B cell (primary cell): ENCODE measurements around the gene MAFF. TPM values are rescaled to one million over a fixed set of nuclear protein-coding genes. Genes with fewer than 3 reads are reported as not detected.
A peak's percentile ranks its signal among the peaks of the same experiment; 100 is the strongest.

Source experiments
- ATAC-seq: fragments of 200-7000 bp; cut with Tn5 transposase; one replicate; pipeline ENCODE4 v1.10.0; 2021; ENCODE audit warnings: low read depth, mild to moderate bottlenecking, moderate number of reproducible peaks, moderate library complexity
- CTCF ChIA-PET: fragments of 350-600 bp; sonication (Branson Sonifier 250); formaldehyde crosslinking; loops from one replicate; lab custom pipeline; 2021; ENCODE audit warnings: antibody characterized with exemption, inconsistent platforms; lab: Charles Lee
- POLR2A ChIA-PET: fragments of 350-600 bp; sonication (Branson Sonifier 250); formaldehyde crosslinking; loops from one replicate; lab custom pipeline; 2021; ENCODE audit warnings: antibody characterized with exemption; lab: Charles Lee
- DNase-seq: peaks from one replicate; pipeline ENCODE4 v3.0.0; 2013
- H2AFZ ChIP-seq: 2 replicates; pipeline ENCODE4 v1.6.1; 2012; ENCODE audit warnings: mild to moderate bottlenecking, low read depth, low read length; ENCODE audit not compliant: insufficient read depth, poor library complexity, severe bottlenecking
- H3K27ac ChIP-seq, 2 donors: 1 replicate in 1 of 2; 2 replicates in 1 of 2; pipeline ENCODE4 v1.5.1; 2012 to 2013; ENCODE audit warnings: low read length in 2 of 2, mild to moderate bottlenecking in 2 of 2, moderate library complexity in 1 of 2
- H3K27me3 ChIP-seq, 4 experiments: fragments of 200-600 bp in 1 of 4; sonication (generic) in 1 of 4; replicated peaks in 1 of 4; 1 replicate in 2 of 4; 2 replicates in 2 of 4; pipeline versions ENCODE4 v1.6.1 to v1.7.0; 2013 to 2016; ENCODE audit warnings: low read length in 3 of 4, mild to moderate bottlenecking in 2 of 4, mixed read lengths in 1 of 4, moderate library complexity in 1 of 4; ENCODE audit not compliant: insufficient read depth in 4 of 4, control insufficient read depth in 3 of 4; ENCODE audit errors: control extremely low read depth in 1 of 4
- H3K36me3 ChIP-seq, 2 experiments: replicated peaks in 1 of 2; 1 replicate in 1 of 2; 2 replicates in 1 of 2; pipeline versions ENCODE4 v1.6.1 to v1.7.1; 2013; ENCODE audit warnings: low read length in 1 of 2; ENCODE audit not compliant: insufficient read depth in 2 of 2, control insufficient read depth in 1 of 2; ENCODE audit errors: control extremely low read depth in 1 of 2, extremely low read depth in 1 of 2
- H3K4me1 ChIP-seq, 2 donors: fragments of 200-600 bp in 1 of 2; sonication (generic) in 1 of 2; 1 replicate in 1 of 2; 2 replicates in 1 of 2; pipeline versions ENCODE4 v1.5.1 to v1.6.1; 2013 to 2017; ENCODE audit warnings: low read length in 2 of 2; ENCODE audit not compliant: control insufficient read depth in 2 of 2, insufficient read depth in 2 of 2
- H3K4me2 ChIP-seq: replicated peaks from 2 replicates; pipeline ENCODE3; 2012; ENCODE audit warnings: mild to moderate bottlenecking, low read depth, low read length; ENCODE audit not compliant: poor library complexity, severe bottlenecking
- H3K4me3 ChIP-seq, 5 experiments: fragments of 200-600 bp in 1 of 5; sonication (generic) in 1 of 5; 1 replicate in 3 of 5; 2 replicates in 2 of 5; pipeline versions ENCODE4 v1.5.1 to v1.7.0; 2011 to 2016; ENCODE audit warnings: low read length in 4 of 5, mild to moderate bottlenecking in 4 of 5, low read depth in 2 of 5, control low read depth in 1 of 5, moderate library complexity in 1 of 5; ENCODE audit not compliant: insufficient read depth in 1 of 5; ENCODE audit errors: control extremely low read depth in 1 of 5, extremely low read depth in 1 of 5
- H3K79me2 ChIP-seq: fragments of 200-600 bp; sonication (generic); one replicate; pipeline ENCODE4 v1.6.0; 2016; ENCODE audit warnings: low read length; ENCODE audit not compliant: control insufficient read depth, insufficient read depth
- H3K9ac ChIP-seq: fragments of 200-600 bp; sonication (generic); 2 replicates; pipeline ENCODE4 v1.6.1; 2017; ENCODE audit warnings: mild to moderate bottlenecking, low read length, moderate library complexity
- H3K9me3 ChIP-seq, 3 donors: one replicate each; pipeline versions ENCODE4 v1.6.1 to v1.7.1; 2013; ENCODE audit warnings: low read length in 2 of 3; ENCODE audit not compliant: control insufficient read depth in 2 of 3, insufficient read depth in 1 of 3; ENCODE audit errors: control extremely low read depth in 1 of 3
- H4K20me1 ChIP-seq: 2 replicates; pipeline ENCODE4 v1.6.0; 2012; ENCODE audit warnings: mild to moderate bottlenecking, low read length; ENCODE audit not compliant: insufficient read depth, control insufficient read depth, poor library complexity, severe bottlenecking
- H3K27ac Mint-ChIP-seq: one replicate; pipeline ENCODE4 v1.8.0; 2021; ENCODE audit warnings: mixed read lengths
- H3K27me3 Mint-ChIP-seq: one replicate; pipeline ENCODE4 v1.8.0; 2021; ENCODE audit warnings: mixed read lengths
- H3K4me1 Mint-ChIP-seq: one replicate; pipeline ENCODE4 v1.8.0; 2021; ENCODE audit warnings: mixed read lengths
- H3K4me3 Mint-ChIP-seq: one replicate; pipeline ENCODE4 v1.8.0; 2021; ENCODE audit warnings: mixed read lengths
- H3K9me3 Mint-ChIP-seq: one replicate; pipeline ENCODE4 v1.8.0; 2022; ENCODE audit warnings: mixed read lengths; ENCODE audit not compliant: insufficient read depth
- CTCF ChIP-seq: fragments of 200-600 bp; IDR thresholded peaks from one replicate; pipeline ENCODE4 v1.8.0; 2022; ENCODE audit warnings: antibody characterized with exemption, mild to moderate bottlenecking
- EZH2 ChIP-seq: IDR thresholded peaks from 2 replicates; pipeline ENCODE4 v1.6.1; 2012; ENCODE audit warnings: borderline replicate concordance, low read depth, mild to moderate bottlenecking, moderate library complexity, low read length; ENCODE audit not compliant: insufficient read depth, poor library complexity, severe bottlenecking
- WGBS: methylation state at CpG from one replicate; pipeline ENCODE4 v1.1.5; 2013; ENCODE audit warnings: missing lambda C conversion rate; ENCODE audit not compliant: insufficient coverage; 5-methylcytosine and 5-hydroxymethylcytosine counted together
- intact Hi-C: fragments of 100-400 bp; cut with micrococcal nuclease; formaldehyde crosslinking; loops from one replicate; pipeline ENCODE4 v1.10.0; 2022
- polyA plus RNA-seq: library from polyadenylated mRNA; depleted of rRNA; stranded (reverse); fragments of >200 nt; gene quantifications from 2 replicates; pipeline ENCODE4 v1.2.3, GENCODE V29; 2012
- total RNA-seq, 2 donors: library from RNA; stranded (reverse); fragments of 120-200 nt in 1 of 2; gene quantifications; 1 replicate in 1 of 2; 2 replicates in 1 of 2; pipeline versions ENCODE4 v1.2.3 to v1.2.4, GENCODE V29; 2013 to 2022

The MAFF gene
- total and polyA plus RNA-seq, 2 donors (not counting 1 experiment from before 2014, with no cell fraction given) = 5.3 to 18.0 TPM

- POLR2A ChIA-PET = no interaction called here
- Histone ChIP-seq H3K9ac (no peak overlapping the region), H2AFZ (no peak overlapping the region), H3K36me3 (peaks cover 0 to 15% of the 10 kb centered on the region in 2 experiments), H3K27me3 (no peaks in the 10 kb centered on the region), H3K27ac (no peak overlapping the region), H4K20me1 (no peaks in the 10 kb centered on the region), H3K79me2 (peaks cover 4% of the 10 kb centered on the region), H3K9me3 (no peaks in the 10 kb centered on the region), H3K4me3 (no peak overlapping the region), H3K4me2 (no peak overlapping the region), H3K4me1 (peaks cover 22 to 23% of the 10 kb centered on the region in 2 donors)
- peak overlapping the region; percentile 68 for H3K27ac Mint-ChIP-seq
- CTCF ChIA-PET = interaction anchor here (0.7 kb wide), 1 partner anchor 12 kb away, joined by 3 read pairs; no protein-coding TSS in a partner anchor
- H3K4me3 Mint-ChIP-seq = no peak overlapping the region
- DNase-seq (no peak), ATAC-seq (no peak)
- H3K9me3 Mint-ChIP-seq = no peaks in the 10 kb centered on the region
- WGBS = 93% methylated on average over 10 of the region's 13 CpGs
- no peaks in the 10 kb centered on the region for H3K27me3 Mint-ChIP-seq
- intact Hi-C loops = loop anchor here (5.0 kb wide), 2 partner anchors 38 to 108 kb away; partner anchors contain the start of genes MAFF and TMEM184B
- TF ChIP-seq CTCF = no peak
- TF ChIP-seq EZH2 = no peak
- peaks cover 32% of the 10 kb centered on the region for H3K4me1 Mint-ChIP-seq
Measured at GRCh38 chr22:38163844-38164550, 37.8 kb upstream of the MAFF start.

GRCh38 chr22:38164551-38164918 is 37.3 kb upstream of the MAFF start:
- 100% methylated on average over 7 of the region's 7 CpGs for WGBS
- peaks cover 31% of the 10 kb centered on the region for H3K4me1 Mint-ChIP-seq
- POLR2A ChIA-PET = no interaction called here

More at GRCh38 chr22:38164551-38164918, 37.3 kb upstream of the MAFF start:
- no peak overlapping the region for H3K4me3 ChIP-seq
- DNase-seq (no peak), ATAC-seq (no peak)
- H3K27ac Mint-ChIP-seq = no peak overlapping the region
- H3K36me3 ChIP-seq = peaks cover 0 to 20% of the 10 kb centered on the region in 2 experiments
- intact Hi-C loops = loop anchor here (5.0 kb wide), 2 partner anchors 38 to 108 kb away; partner anchors contain the start of genes MAFF and TMEM184B
- H2AFZ ChIP-seq = no peak overlapping the region
- CTCF ChIA-PET = no interaction called here
- H3K79me2 ChIP-seq = peaks cover 9% of the 10 kb centered on the region
- H3K9me3 ChIP-seq = no peaks in the 10 kb centered on the region
- H3K4me3 Mint-ChIP-seq = no peak overlapping the region
- H3K9me3 Mint-ChIP-seq = no peaks in the 10 kb centered on the region
- H3K27me3 Mint-ChIP-seq = no peaks in the 10 kb centered on the region
- peaks cover 22 to 23% of the 10 kb centered on the region in 2 donors for H3K4me1 ChIP-seq
- no peak overlapping the region for H3K4me2 ChIP-seq
- H3K27ac ChIP-seq = no peak overlapping the region
- H3K9ac ChIP-seq = no peak overlapping the region
- H3K27me3 ChIP-seq = no peaks in the 10 kb centered on the region
- no peaks in the 10 kb centered on the region for H4K20me1 ChIP-seq
- TF ChIP-seq CTCF (no peak), EZH2 (no peak)
